GM23248 (cell line): ENCODE results near the gene WDR87.

Experiments
- EZH2 ChIP-seq: fragments of 200-600 bp; sonication (generic); IDR thresholded peaks from 2 replicates; pipeline ENCODE4 v1.6.1; 2018; ENCODE audit warnings: antibody characterized with exemption, mild to moderate bottlenecking; ENCODE audit not compliant: insufficient read depth, poor library complexity, severe bottlenecking
- EZH2phosphoT487 ChIP-seq: fragments of 200-600 bp; sonication (generic); IDR thresholded peaks from 2 replicates; pipeline ENCODE4 v1.6.1; 2018; ENCODE audit warnings: antibody characterized with exemption, moderate library complexity, mild to moderate bottlenecking, low read depth; ENCODE audit not compliant: insufficient read depth

DNA sequence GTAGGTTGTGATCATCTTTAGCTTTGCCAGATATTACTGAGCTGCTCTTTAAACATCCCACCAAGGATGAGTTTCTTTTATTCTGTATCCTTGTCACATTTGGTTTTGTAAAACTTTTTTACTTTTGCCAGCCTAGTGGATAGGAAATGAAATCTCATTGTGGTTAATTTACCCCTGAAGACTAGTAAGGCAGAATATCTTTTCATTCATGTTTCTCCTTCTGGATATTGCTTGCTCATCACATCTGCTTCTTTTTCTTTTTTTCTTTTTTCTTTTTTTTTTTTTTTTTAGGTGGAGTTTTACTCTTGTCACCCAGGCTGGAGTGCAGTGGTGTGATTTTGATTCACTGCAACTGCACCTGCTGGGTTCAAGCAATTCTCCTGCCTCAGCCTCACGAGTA is 32.0 kb upstream of the WDR87 start:
- no peak for TF ChIP-seq EZH2
- no peak for TF ChIP-seq EZH2phosphoT487
